Measurements from ENCODE around the gene ZNF879. TPM values are rescaled to one million over a fixed set of nuclear protein-coding genes. Genes with fewer than 3 reads are reported as not detected.

Gene ZNF879
- polyA plus RNA-seq, 1 donor from 2014 or later: 2.7 TPM

DNA sequence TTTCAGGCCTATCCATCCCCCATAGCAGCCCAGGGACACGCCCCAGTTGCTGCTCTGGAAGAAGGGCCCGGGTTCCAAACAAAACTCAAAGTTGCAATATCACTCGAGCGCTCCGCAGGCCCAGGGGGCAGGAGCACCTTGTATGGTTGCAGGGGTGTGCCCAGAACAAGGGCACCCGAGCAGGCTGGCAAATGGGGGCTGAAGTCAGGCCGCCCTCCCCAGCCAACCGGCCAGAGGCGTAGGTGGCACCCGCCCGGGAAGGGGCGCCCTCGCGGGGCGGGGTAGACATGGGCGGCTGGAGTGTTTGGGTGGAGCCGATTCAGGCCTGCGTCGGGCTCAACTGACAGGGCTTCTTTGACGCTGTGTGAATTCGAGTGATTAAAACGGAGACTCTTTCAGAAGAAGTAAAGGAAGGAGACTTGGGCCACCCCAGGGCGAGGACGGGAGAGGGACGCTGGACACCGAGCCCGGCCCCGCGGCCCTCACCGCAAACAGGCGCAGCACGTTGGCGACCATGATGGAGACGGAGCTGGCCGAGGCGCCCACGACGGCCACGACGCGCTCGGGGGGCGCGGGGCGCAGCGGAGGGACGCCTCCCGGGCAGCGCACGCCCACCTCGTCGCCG, 29.5 kb upstream of the ZNF879 start:
- no peak overlapping the region for H3K27ac Mint-ChIP-seq

DNA sequence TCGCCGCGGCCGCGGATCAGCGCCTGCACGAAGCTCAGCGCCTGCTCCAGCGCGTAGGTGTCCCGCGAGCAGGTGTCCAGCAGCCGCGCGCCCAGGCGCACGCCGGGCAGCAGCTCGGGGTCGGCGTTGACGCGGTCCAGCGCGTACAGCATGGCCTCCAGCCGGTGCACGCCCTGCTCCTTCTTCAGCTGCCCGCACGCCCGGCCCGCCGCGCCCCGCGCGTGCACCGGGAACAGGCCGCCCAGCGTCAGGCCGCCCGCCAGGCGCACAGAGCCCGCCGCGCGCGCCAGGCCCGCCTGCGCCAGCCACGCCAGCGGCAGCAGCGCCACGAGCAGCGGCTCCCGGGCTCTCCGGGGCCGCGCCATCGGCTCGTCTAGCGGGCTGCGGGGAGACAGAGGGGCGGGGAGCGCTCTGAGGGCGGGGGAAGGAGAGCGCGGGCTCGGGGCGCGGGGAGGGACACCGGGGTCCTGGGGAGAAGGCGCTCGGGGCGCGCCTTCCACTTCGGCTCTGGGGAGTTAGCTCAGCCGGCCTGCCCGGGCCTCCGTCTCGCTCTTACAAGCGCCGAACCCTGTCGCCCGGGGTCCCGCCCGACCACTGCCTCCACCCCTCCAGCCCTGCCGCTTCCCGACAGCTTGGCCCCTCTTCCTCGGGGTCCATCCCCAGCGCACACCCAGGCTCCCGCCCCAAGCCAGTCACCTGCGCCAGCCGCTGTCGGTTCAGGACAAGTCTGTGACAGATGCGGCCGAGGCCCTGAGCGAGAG, 28.8 kb upstream of the ZNF879 start, which contains the start of gene GRM6:
Gene GRM6, minus strand, starts transcription at position 741 of the 761 bp plus-strand sequence. Its CDS starts 376 bp downstream, at position 365.
- Mint-ChIP-seq H3K36me3 (peaks cover 4% of the 10 kb centered on the region), H3K27me3 (peaks cover 32% of the 10 kb centered on the region), H3K4me3 (peak within 1 kb of the TSS in 1 of 4 donors; percentile 82), H3K9me3 (peaks cover 0 to 16% (median 2%) of the 10 kb centered on the region in 3 donors), H3K4me1 (peaks cover 0 to 4% (median 0%) of the 10 kb centered on the region in 3 donors), H3K27ac (no peak within 1 kb of the TSS)

More for the DNA sequence above, 29.5 kb upstream of the ZNF879 start:
- peaks cover 0 to 19% (median 2%) of the 10 kb centered on the region in 3 donors for H3K9me3 Mint-ChIP-seq
- H3K27me3 Mint-ChIP-seq: peaks cover 32% of the 10 kb centered on the region
- H3K36me3 Mint-ChIP-seq: peaks cover 4% of the 10 kb centered on the region
- H3K4me1 Mint-ChIP-seq: peaks cover 0 to 4% (median 0%) of the 10 kb centered on the region in 3 donors
- H3K4me3 Mint-ChIP-seq: no peak overlapping the region

GRCh38 chr5:178995341-178995690, 28.3 kb upstream of the ZNF879 start:
- H3K27me3 Mint-ChIP-seq: peaks cover 32% of the 10 kb centered on the region
- peaks cover 0 to 16% (median 1%) of the 10 kb centered on the region in 3 donors for H3K9me3 Mint-ChIP-seq
- peaks cover 0 to 4% (median 0%) of the 10 kb centered on the region in 3 donors for H3K4me1 Mint-ChIP-seq
- H3K27ac Mint-ChIP-seq: no peak overlapping the region
- peaks cover 4% of the 10 kb centered on the region for H3K36me3 Mint-ChIP-seq
- no peak overlapping the region for H3K4me3 Mint-ChIP-seq

DNA sequence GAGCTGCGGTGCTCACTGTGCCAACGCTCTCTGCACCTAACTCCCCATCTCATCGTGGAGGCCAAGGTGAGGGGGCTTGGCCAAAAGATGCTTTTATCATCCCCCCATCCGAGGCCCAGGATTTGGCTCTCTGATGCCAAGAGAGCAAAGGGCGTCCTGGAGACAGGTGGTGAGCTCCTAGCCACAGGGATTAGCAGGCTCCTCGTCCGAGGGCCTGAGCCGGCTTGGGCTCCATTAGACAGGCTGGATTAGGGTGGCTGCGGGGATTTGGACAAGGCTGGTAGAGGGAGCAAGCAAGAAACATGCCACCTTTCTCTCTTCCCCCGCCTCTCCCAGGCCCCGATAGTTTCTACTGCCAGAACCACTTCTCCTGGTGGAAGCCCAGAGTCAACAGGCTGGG, 27.4 kb upstream of the ZNF879 start:
- Mint-ChIP-seq H3K36me3 (peaks cover 4% of the 10 kb centered on the region), H3K9me3 (peaks cover 0 to 16% (median 3%) of the 10 kb centered on the region in 3 donors), H3K27me3 (peaks cover 32% of the 10 kb centered on the region), H3K4me1 (peaks cover 0 to 4% (median 0%) of the 10 kb centered on the region in 3 donors), H3K4me3 (peak overlapping the region in 1 of 4 donors; percentile 82), H3K27ac (no peak overlapping the region)

DNA sequence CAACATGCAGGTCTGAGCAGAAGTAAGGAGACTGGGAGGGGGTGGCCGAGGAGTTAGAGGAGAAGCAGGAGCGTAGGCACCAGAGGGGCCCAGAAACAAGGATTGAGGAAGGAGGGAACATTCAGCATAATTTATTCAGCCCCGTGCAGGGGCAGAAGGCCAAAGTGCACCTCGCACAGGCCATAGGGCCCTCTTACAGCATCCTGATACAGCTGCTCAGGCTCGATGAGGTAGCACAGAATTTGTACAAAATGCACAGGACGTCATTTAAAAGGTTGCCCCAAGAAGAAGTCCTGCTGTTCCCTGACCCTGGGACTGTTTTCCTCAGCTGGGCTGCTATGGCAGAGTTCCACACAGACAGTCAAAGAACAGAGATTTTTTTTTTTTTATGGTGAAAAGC, 26.4 kb upstream of the ZNF879 start:
- Mint-ChIP-seq H3K4me1 (peaks cover 0 to 4% (median 0%) of the 10 kb centered on the region in 3 donors), H3K4me3 (no peak overlapping the region), H3K36me3 (peaks cover 3% of the 10 kb centered on the region), H3K9me3 (peaks cover 0 to 13% (median 7%) of the 10 kb centered on the region in 3 donors), H3K27ac (no peak overlapping the region), H3K27me3 (peaks cover 32% of the 10 kb centered on the region)

- Mint-ChIP-seq H3K36me3 (no peaks in the 10 kb centered on the region), H3K4me1 (peaks cover 0 to 4% (median 0%) of the 10 kb centered on the region in 3 donors), H3K9me3 (peaks cover 4 to 15% (median 12%) of the 10 kb centered on the region in 3 donors), H3K27ac (peak overlapping the region in 1 of 3 donors; percentile 24), H3K27me3 (peaks cover 21% of the 10 kb centered on the region), H3K4me3 (no peak overlapping the region)
Measured at GRCh38 chr5:178998441-178998840, 25.2 kb upstream of the ZNF879 start.

DNA sequence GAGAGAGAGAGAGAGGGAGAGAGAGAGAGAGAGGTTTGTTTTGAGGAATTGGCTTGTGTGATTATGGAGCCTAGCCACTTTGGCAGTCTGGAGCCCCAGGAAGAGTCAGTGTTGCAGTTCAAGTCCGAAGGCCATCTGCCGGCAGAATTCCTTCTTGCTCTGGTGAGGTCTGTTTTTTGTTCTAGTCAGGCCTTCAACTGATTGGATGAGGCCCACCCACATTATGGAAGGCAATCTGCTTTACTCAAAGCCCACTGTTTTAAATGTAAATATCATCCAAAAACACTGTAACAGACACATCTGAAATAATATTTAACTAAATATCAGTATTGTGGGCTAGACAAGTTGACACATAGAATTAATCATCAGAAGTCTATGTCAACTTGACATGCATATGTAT, 17.0 kb upstream of the ZNF879 start:
- Mint-ChIP-seq H3K9me3 (peaks cover 20 to 45% (median 20%) of the 10 kb centered on the region in 3 donors), H3K27ac (no peak overlapping the region)

GRCh38 chr5:179008667-179009066, 14.9 kb upstream of the ZNF879 start:
- Mint-ChIP-seq H3K4me1 (no peaks in the 10 kb centered on the region), H3K4me3 (no peak overlapping the region), H3K27ac (no peak overlapping the region), H3K27me3 (peaks cover 1% of the 10 kb centered on the region), H3K9me3 (peaks cover 18 to 53% (median 20%) of the 10 kb centered on the region in 3 donors), H3K36me3 (peaks cover 8% of the 10 kb centered on the region)

More for the DNA sequence above, 17.0 kb upstream of the ZNF879 start:
- Mint-ChIP-seq H3K4me1 (no peaks in the 10 kb centered on the region), H3K36me3 (peaks cover 4% of the 10 kb centered on the region), H3K4me3 (no peak overlapping the region), H3K27me3 (peaks cover 1% of the 10 kb centered on the region)

DNA sequence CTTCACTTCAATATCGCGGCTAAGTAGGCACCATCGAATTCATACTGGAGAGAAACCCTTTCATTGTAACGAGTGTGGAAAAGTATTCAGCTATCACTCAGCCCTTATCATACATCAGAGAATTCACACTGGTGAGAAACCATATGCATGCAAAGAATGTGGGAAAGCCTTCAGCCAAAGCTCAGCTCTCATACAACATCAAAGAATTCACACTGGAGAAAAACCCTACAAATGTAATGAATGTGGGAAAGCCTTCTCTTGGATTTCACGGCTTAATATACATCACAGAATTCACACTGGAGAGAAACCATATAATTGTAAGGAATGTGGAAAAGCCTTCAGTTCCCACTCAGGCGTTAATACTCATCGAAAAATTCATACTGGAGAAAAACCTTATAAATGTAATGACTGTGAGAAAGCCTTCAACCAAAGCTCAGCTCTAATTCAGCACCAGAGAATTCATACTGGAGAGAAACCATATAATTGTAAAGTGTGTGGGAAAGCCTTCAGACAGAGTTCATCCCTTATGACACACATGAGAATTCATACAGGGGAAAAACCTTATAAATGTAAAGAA, 9.5 kb downstream of the ZNF879 start:
- H3K4me1 Mint-ChIP-seq: peaks cover 0 to 3% (median 0%) of the 10 kb centered on the region in 3 donors

DNA sequence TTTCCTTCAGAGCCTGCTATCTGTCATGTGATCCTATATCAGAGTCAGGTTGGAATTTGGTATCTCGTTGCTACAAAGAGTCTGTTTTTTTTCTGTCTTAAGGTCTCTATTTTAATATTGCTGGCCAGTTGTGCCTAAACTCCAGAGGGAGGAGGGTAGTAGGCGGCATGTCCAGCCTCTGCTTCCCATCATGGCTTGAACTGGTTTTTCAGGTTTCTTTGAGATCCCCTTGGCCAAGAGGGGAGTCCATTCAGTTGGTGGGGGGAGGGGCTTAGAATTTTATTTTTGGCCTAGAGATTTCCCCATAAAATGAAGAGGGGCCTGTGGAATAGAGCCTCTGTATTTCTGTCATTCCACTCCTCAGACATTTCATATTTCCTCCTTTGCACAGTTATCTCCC, 21.2 kb downstream of the ZNF879 start:
- H3K36me3 Mint-ChIP-seq: peaks cover 7% of the 10 kb centered on the region
- H3K27ac Mint-ChIP-seq: no peak overlapping the region
- H3K9me3 Mint-ChIP-seq: peaks cover 3 to 34% (median 24%) of the 10 kb centered on the region in 3 donors
- H3K27me3 Mint-ChIP-seq: no peaks in the 10 kb centered on the region
- H3K4me1 Mint-ChIP-seq: no peaks in the 10 kb centered on the region
- H3K4me3 Mint-ChIP-seq: no peak overlapping the region

More for the DNA sequence above, 9.5 kb downstream of the ZNF879 start:
- Mint-ChIP-seq H3K9me3 (peaks cover 35 to 62% (median 36%) of the 10 kb centered on the region in 3 donors), H3K4me3 (no peak overlapping the region), H3K27me3 (no peaks in the 10 kb centered on the region), H3K27ac (no peak overlapping the region), H3K36me3 (peaks cover 32% of the 10 kb centered on the region)

DNA sequence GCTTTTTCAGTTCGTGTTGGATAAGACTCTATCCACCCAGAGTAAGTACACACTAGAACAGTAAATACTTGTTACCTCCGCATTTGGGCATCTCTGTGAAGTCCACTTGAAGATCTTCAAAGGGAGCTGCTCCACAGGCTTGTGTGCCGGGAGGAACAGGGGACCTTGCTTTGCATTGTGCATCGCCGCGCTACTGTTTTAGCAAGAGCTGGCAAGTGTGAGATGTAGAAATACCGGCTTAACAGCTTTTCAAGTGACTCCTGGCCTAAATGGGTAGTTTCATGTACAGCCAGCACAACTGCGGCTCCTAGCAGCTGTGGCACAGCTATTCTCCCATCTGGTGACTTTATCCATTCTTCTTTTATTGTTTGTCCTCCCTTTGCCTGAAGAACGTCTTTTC, 28.2 kb downstream of the ZNF879 start:
- Mint-ChIP-seq H3K36me3 (peaks cover 2% of the 10 kb centered on the region), H3K4me3 (no peak overlapping the region), H3K27me3 (peaks cover 4% of the 10 kb centered on the region), H3K4me1 (no peaks in the 10 kb centered on the region), H3K9me3 (peaks cover 7 to 21% (median 12%) of the 10 kb centered on the region in 3 donors), H3K27ac (no peak overlapping the region)

- H3K27ac Mint-ChIP-seq: no peak overlapping the region
Measured at GRCh38 chr5:179054036-179054785, 30.6 kb downstream of the ZNF879 start.

GRCh38 chr5:179054876-179055275, 31.3 kb downstream of the ZNF879 start:
- peaks cover 0 to 3% (median under 1%) of the 10 kb centered on the region in 3 donors for H3K4me1 Mint-ChIP-seq
- H3K27me3 Mint-ChIP-seq: peaks cover 4% of the 10 kb centered on the region
- peaks cover 10 to 16% (median 16%) of the 10 kb centered on the region in 3 donors for H3K9me3 Mint-ChIP-seq
- H3K4me3 Mint-ChIP-seq: no peak overlapping the region
- no peak overlapping the region for H3K27ac Mint-ChIP-seq
- H3K36me3 Mint-ChIP-seq: no peaks in the 10 kb centered on the region

More at GRCh38 chr5:179054036-179054785, 30.6 kb downstream of the ZNF879 start:
- no peaks in the 10 kb centered on the region for H3K4me1 Mint-ChIP-seq
- no peak overlapping the region for H3K4me3 Mint-ChIP-seq
- H3K27me3 Mint-ChIP-seq: peaks cover 4% of the 10 kb centered on the region
- H3K9me3 Mint-ChIP-seq: peaks cover 7 to 15% (median 14%) of the 10 kb centered on the region in 3 donors
- no peaks in the 10 kb centered on the region for H3K36me3 Mint-ChIP-seq

DNA sequence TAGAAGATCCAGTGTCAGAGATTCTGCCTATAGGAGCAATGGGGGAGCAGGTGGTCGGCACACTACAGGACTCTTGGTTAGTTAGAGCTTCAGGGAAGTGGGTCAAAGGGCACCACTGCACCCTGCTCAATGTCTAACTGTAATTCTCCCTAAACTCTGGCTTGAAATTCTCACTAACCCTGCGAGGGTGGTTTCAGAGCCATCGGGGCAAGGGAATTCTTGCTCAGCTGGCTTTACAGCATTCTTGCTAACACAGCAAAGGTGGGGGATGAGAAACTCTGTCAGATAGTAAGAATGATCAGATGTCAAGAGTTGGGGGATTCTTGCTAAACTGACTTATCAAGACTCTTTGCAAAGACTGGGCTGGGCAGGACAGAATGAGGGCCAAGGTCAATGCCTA, 31.8 kb downstream of the ZNF879 start:
- Mint-ChIP-seq H3K4me3 (peak overlapping the region in 1 of 4 donors; percentile 45), H3K9me3 (peaks cover 8 to 19% (median 13%) of the 10 kb centered on the region in 3 donors), H3K4me1 (peaks cover 0 to 5% (median 3%) of the 10 kb centered on the region in 3 donors), H3K27ac (no peak overlapping the region), H3K36me3 (no peaks in the 10 kb centered on the region), H3K27me3 (peaks cover 4% of the 10 kb centered on the region)
